Fibroblast of villous mesenchyme (primary cell): Measurements from ENCODE around the gene RNF169. TPM values are rescaled to one million over a fixed set of nuclear protein-coding genes. Genes with fewer than 3 reads are reported as not detected.

ENCODE experiments used
- DNase-seq: peaks from one replicate; pipeline ENCODE4 v3.0.0-alpha.2; 2010; ENCODE audit warnings: low read depth
- H3K4me3 ChIP-seq: 2 replicates; pipeline ENCODE4 v1.5.1; 2011; ENCODE audit warnings: low read depth, mild to moderate bottlenecking, low read length
- CTCF ChIP-seq: IDR thresholded peaks from 2 replicates; pipeline ENCODE4 v1.5.1; 2012; ENCODE audit warnings: low read depth, mild to moderate bottlenecking, low read length; ENCODE audit not compliant: insufficient read depth
- total RNA-seq: library from RNA; depleted of rRNA; stranded (reverse); fragments of >200 nt; gene quantifications from 2 replicates; pipeline ENCODE4 v1.2.3, GENCODE V29; 2012

The RNF169 gene
- total RNA-seq, 1 donor: 32.0 TPM

GRCh38 chr11:74729397-74729796 is 19.3 kb upstream of the RNF169 start:
- no peak for DNase-seq
- H3K4me3 ChIP-seq: no peak overlapping the region
- TF ChIP-seq CTCF: no peak

GRCh38 chr11:74730571-74731260 is 17.9 kb upstream of the RNF169 start:
- TF ChIP-seq CTCF: no peak
- H3K4me3 ChIP-seq: no peak overlapping the region
- no peak for DNase-seq

DNA sequence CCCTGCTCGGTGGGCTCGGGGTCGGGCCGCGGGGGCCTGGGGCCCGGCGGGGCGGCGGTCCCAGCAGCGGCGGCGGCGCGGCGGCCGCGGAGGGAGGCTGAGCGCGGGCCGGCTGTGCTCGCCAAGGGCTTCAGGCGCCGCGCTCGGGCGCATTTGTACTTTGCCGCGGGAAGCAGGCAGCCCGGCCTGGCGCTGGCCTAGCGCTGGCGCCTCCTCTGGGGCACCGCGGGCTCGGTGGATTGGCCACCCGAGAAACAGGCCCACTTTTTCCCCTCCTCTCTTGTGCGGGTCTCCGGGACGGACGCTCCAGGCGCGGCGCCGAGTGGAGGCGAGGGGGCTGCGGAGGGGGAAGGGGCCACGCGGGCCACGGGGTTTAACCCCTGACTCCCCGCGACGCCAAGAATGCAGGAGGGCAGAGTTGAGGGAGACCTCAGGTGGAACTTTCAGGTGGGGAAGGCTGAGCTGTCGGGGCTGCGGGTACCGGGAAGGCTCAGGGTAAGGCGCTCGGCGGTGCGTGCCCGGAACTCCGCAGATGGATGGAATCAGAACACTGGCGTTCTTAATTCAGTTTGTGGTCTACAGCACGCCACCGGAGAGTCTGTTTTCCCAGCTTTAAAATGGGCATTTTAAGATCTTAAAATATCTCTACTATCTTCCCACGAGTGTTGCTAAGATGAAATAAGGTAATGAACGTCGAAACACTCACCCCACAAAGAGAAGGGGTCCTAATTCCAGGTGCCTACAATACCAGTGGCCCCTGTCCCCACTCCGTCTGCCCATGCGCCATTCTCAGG is 17.2 kb upstream of the RNF169 start, which contains the start of gene CHRDL2:
Gene CHRDL2 (minus strand): TSS at position 126 of the 794 bp plus-strand sequence. CDS start 538 bp downstream, outside the sequence.
- no peak for TF ChIP-seq CTCF
- peak; percentile 22 for DNase-seq
- H3K4me3 ChIP-seq: peak within 1 kb of the TSS; percentile 32

- no peak for DNase-seq
- no peak for TF ChIP-seq CTCF
- H3K4me3 ChIP-seq: no peak overlapping the region
Observed at GRCh38 chr11:74734559-74734925, 14.1 kb upstream of the RNF169 start.

DNA sequence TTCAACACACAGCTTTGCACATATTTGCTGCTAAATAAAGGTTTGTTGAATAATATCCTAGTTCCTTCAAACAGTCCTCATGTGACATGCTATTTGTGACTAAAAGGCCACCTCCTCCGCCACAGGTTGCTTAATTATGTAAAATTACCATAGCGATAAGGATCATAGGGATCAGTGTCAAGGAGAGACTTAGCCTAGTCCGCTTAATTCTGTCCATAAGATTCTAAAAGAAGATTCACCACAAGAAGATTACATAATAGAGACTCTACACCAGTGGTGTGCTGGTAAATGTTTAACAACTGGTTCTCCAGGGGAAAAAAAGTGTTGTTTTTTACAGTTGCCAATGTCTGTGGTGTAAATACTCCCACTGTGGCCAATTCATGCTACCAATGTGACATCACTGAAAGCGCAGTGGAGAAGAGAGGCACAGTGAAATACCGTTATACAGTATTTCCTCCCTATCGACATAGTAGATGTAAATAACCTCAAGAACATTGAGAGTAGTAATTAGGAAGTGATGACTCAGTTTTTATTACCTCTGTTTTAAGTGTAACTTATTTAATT is 13.2 kb upstream of the RNF169 start:
- no peak overlapping the region for H3K4me3 ChIP-seq
- TF ChIP-seq CTCF: no peak
- DNase-seq: no peak

GRCh38 chr11:74736031-74736430 is 12.6 kb upstream of the RNF169 start:
- TF ChIP-seq CTCF: no peak
- no peak for DNase-seq
- no peak overlapping the region for H3K4me3 ChIP-seq
